PC-3 (cell line): ENCODE results near the gene HDAC4.

Experiments used
- EZH2 ChIP-seq: fragments of 300-600 bp; sonication (generic); IDR thresholded peaks from one replicate; pipeline ENCODE4 v1.6.1; 2017; ENCODE audit warnings: antibody characterized with exemption, mild to moderate bottlenecking, low read length; ENCODE audit not compliant: unreplicated experiment
- EZH2phosphoT487 ChIP-seq: fragments of 300-600 bp; sonication (generic); IDR thresholded peaks from 2 replicates; pipeline ENCODE4 v1.6.1; 2018; ENCODE audit warnings: mild to moderate bottlenecking, antibody characterized with exemption, low read length, borderline replicate concordance
- TF ChIP-seq, protein P1 (sequence below): fragments of 300-600 bp; sonication (generic); conservative IDR thresholded peaks from 2 replicates; pipeline ENCODE4 v1.5.1; 2017; ENCODE audit warnings: antibody characterized with exemption, low read depth, mild to moderate bottlenecking, low read length

DNA sequence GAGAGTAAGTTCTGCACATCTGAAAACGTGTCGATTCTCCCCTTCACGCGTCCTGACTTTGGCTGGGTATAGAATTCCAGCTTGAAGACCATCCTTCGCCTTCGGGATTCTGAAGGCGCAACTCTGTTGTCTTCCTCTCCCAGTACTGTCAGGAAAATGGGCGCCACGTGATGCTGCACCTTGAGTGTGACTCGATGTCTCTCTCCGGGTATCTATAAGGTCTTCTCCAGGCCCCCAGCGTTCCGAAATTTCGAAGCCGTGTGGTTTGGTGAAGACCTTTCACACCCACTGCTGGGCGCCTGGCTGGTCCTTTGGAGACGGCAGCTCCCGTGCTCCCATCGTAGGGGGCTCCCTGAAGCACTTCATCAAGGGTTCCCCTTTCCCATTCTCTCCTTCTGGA lies 203.7 kb downstream of the HDAC4 start:
- TF ChIP-seq, protein P1, sequence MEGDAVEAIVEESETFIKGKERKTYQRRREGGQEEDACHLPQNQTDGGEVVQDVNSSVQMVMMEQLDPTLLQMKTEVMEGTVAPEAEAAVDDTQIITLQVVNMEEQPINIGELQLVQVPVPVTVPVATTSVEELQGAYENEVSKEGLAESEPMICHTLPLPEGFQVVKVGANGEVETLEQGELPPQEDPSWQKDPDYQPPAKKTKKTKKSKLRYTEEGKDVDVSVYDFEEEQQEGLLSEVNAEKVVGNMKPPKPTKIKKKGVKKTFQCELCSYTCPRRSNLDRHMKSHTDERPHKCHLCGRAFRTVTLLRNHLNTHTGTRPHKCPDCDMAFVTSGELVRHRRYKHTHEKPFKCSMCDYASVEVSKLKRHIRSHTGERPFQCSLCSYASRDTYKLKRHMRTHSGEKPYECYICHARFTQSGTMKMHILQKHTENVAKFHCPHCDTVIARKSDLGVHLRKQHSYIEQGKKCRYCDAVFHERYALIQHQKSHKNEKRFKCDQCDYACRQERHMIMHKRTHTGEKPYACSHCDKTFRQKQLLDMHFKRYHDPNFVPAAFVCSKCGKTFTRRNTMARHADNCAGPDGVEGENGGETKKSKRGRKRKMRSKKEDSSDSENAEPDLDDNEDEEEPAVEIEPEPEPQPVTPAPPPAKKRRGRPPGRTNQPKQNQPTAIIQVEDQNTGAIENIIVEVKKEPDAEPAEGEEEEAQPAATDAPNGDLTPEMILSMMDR: no peak
- TF ChIP-seq EZH2 (no peak), EZH2phosphoT487 (no peak)
